ENCODE results near the gene ADM. TPM values are rescaled to one million over a fixed set of nuclear protein-coding genes. Genes with fewer than 3 reads are reported as not detected.

The ADM gene
- total and polyA plus RNA-seq, 2 donors (not counting 3 experiments of a cell fraction or from before 2014, with no cell fraction given) = 45.3 to 55.5 TPM

DNA sequence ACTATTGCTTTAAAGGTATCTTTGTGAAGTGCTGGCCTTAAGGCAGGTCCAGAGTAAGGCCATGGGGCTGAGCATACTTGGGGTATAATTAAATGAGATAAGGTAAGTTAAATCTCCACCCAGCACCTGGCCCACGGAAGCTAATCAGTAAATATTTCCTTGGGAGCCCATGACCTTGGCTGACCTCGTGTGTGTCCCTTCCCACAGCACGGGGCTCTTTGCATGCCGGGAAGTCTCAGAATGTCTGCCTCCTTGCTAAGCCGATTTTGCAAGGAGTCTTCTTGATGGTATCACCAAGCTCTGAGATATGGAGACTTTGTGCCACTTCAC, 46.5 kb downstream of the ADM start:
- Histone ChIP-seq H3K9ac (replicated peaks; ENCODE audit: extremely low read depth, insufficient read depth, low read length) (peak overlapping the region; percentile 58), H3K79me2 (ENCODE audit: control insufficient read depth, insufficient read depth, low read length) (no peaks in the 10 kb centered on the region), H3K9me1 (replicated peaks; ENCODE audit: control insufficient read depth, extremely low read depth, insufficient read depth, low read length) (no peaks in the 10 kb centered on the region), H2AFZ (ENCODE audit: low read depth, low read length) (no peak overlapping the region), H4K20me1 (replicated peaks; ENCODE audit: control insufficient read depth, extremely low read depth, insufficient read depth, low read length) (no peaks in the 10 kb centered on the region), H3K4me1 (ENCODE audit: control insufficient read depth, extremely low read depth, insufficient read depth, low read length) (peaks cover 23% of the 10 kb centered on the region), H3K27me3 (ENCODE audit: control insufficient read depth in 2 of 2, insufficient read depth in 2 of 2, low read length in 2 of 2) (no peaks in the 10 kb centered on the region), H3K4me3 (replicated peaks in 1 of 3; ENCODE audit: insufficient read depth in 1 of 3, low read depth in 1 of 3, low read length in 3 of 3) (no peak overlapping the region), H3K4me2 (ENCODE audit: insufficient read depth, low read length) (peak overlapping the region; percentile 19), H3K27ac (ENCODE audit: insufficient read depth, low read depth, low read length) (peak overlapping the region; percentile 89), H3K9me3 (replicated peaks; ENCODE audit: control insufficient read depth, insufficient read depth, low read length) (no peaks in the 10 kb centered on the region), H3K36me3 (ENCODE audit: control insufficient read depth in 2 of 2, extremely low read depth in 1 of 2, insufficient read depth in 2 of 2, low read length in 2 of 2) (no peaks in the 10 kb centered on the region)
- ChIA-PET CTCF (interaction anchor here (1.2 to 4.4 kb wide), 7 partner anchors 15 to 49 kb away, joined by 3 to 36 read pairs (median 5); no protein-coding TSS in a partner anchor), POLR2A (interaction anchor here (0.9 to 1.1 kb wide), 2 partner anchors 23 to 47 kb away, joined by 3 to 4 read pairs; partner anchors contain the start of gene ADM)
- FAIRE-seq (no peak), DNase-seq (ENCODE audit: low read depth, low spot score) (no peak)
- TF ChIP-seq FOS (IDR thresholded peaks at IDR 0.05; ENCODE audit: borderline replicate concordance, insufficient read depth, low read length) = no peak
- no peak for TF ChIP-seq EZH2 (IDR thresholded peaks at IDR 0.05; ENCODE audit: borderline replicate concordance, low read depth, low read length, severe bottlenecking)
- no peak for TF ChIP-seq POLR2A (IDR thresholded peaks at IDR 0.05; ENCODE audit: low read depth, low read length)
- no peak for TF ChIP-seq GATA2 (IDR thresholded peaks at IDR 0.05; ENCODE audit: insufficient read depth, insufficient read length, low read depth, low read length)
- no peak for TF ChIP-seq MAX (IDR thresholded peaks at IDR 0.05; ENCODE audit: insufficient read depth, insufficient read length)
- TF ChIP-seq JUN (IDR thresholded peaks at IDR 0.05; ENCODE audit: borderline replicate concordance, insufficient read depth, insufficient read length, low read depth) = no peak
- TF ChIP-seq, protein P1, sequence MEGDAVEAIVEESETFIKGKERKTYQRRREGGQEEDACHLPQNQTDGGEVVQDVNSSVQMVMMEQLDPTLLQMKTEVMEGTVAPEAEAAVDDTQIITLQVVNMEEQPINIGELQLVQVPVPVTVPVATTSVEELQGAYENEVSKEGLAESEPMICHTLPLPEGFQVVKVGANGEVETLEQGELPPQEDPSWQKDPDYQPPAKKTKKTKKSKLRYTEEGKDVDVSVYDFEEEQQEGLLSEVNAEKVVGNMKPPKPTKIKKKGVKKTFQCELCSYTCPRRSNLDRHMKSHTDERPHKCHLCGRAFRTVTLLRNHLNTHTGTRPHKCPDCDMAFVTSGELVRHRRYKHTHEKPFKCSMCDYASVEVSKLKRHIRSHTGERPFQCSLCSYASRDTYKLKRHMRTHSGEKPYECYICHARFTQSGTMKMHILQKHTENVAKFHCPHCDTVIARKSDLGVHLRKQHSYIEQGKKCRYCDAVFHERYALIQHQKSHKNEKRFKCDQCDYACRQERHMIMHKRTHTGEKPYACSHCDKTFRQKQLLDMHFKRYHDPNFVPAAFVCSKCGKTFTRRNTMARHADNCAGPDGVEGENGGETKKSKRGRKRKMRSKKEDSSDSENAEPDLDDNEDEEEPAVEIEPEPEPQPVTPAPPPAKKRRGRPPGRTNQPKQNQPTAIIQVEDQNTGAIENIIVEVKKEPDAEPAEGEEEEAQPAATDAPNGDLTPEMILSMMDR (IDR thresholded peaks at IDR 0.05; ENCODE audit: extremely low read depth in 1 of 2, insufficient read depth in 1 of 2, low read depth in 1 of 2, low read length in 2 of 2) = no peak
- TF ChIP-seq POLR2AphosphoS5 (IDR thresholded peaks at IDR 0.05; ENCODE audit: insufficient read depth, low read depth, low read length) = no peak
- no peak for TF ChIP-seq MYC (IDR thresholded peaks at IDR 0.05; ENCODE audit: low read depth, low read length)
- intact Hi-C loops (cut with micrococcal nuclease) = no loop called here
- TSS peak; percentile 69 for BruUV-seq (replicated peaks)
- dilution Hi-C loops (cut with MboI; ENCODE audit: extremely low pct_ligation_motif_present, low sequenced_read_pairs) = no loop called here

Measured in endothelial cell of umbilical vein (primary cell).